ENCODE results near the gene SIK2.

SIK2 gene

GRCh38 chr11:111730871-111731591 lies 128.8 kb downstream of the SIK2 start:
- no peak for DNase-seq (ENCODE audit: low read depth)

- DNase-seq (ENCODE audit: low read depth), result no peak
Observed at GRCh38 chr11:111731821-111732220, 129.6 kb downstream of the SIK2 start.

- DNase-seq (ENCODE audit: low read depth), result no peak
Observed at GRCh38 chr11:111733016-111733415, 130.8 kb downstream of the SIK2 start.

DNA sequence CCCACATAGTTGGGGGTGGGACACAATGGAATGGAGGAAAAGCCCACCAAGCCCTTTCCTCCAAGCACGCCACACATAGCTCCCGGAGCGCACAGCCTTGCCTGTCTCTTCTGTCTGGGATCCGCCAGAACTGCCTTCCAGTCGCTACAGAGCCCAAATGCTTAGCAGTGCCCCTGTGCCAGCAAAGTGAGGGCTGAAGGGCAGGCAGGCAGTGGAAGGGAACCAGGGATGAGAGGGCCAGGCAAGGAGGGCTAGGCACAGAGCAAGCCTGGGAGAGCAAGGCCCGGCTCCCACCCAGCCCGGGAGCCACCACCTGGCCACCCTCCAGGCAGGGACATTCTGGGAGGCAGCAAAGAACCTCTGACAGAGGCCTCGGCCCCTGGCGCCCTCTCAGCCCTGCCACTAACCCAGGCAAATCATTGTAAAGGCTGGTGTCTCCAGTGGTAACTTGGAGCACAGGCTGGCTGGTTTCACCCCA lies 131.4 kb downstream of the SIK2 start:
- no peak for DNase-seq (ENCODE audit: low read depth)

GRCh38 chr11:111734101-111734953 lies 132.1 kb downstream of the SIK2 start:
- no peak for DNase-seq (ENCODE audit: low read depth)

GRCh38 chr11:111734954-111735261 lies 132.7 kb downstream of the SIK2 start:
- no peak for DNase-seq (ENCODE audit: low read depth)

- DNase-seq (ENCODE audit: low read depth), result no peak
Observed at GRCh38 chr11:111735262-111736116, 133.2 kb downstream of the SIK2 start.

DNA sequence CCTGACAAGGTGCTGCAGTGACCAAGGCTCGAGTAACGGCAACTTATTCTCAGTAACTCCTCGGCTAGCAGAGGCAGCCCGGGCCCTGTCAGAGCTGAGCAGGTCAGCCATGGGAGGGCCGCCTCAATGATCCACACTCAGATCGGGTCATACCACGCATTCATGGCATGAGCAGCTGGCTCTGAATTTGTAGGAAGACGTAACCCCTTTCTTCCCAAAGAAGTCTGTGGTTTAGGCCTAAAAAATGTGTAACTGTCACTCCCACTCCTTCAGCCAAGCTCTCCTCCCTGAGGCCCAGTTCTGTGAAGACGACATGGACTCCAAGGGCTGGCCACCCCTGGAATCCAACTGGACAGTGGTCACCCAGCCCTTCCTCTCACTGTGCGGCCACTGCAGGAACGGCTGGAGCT lies 133.9 kb downstream of the SIK2 start:
- DNase-seq (ENCODE audit: low read depth), result no peak

- DNase-seq (ENCODE audit: low read depth), result no peak
Observed at GRCh38 chr11:111736621-111737443, 134.6 kb downstream of the SIK2 start.

DNA sequence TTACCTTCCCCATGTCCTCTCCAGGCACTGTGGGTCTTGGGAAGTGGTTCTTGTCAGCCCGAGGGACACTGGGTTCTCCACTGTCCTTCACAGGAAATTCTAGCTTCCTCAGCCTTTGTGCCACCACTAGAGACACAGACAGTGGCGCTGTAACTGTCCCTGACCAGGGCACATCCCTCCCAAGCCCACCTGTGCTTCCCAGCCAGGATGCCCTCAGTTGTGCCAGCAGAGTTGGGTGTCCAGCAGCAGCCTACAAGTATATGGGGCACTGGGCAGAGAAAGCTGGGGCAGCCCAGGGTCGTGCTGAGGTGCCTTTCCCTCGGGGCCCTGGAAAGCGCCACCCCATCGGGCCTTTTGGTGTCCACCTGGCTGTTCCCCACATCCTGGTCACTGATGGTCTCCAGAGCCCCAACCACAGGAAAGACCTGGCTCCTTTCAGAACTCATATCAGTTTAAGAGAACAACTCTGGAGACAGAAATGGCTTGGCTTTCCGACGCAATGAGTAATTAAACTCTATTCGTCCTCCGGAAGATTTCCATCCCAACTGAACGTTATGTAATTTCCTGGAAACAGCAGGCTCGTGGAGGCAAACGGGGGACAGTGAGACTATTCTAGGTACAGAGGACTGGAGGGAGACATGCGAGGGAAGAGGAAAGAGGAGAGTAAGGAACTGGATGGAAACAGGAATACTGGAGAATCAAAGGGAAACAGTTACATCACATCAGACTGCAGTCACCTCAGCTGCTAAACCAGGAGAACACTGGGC lies 135.4 kb downstream of the SIK2 start:
- DNase-seq (ENCODE audit: low read depth), result no peak

GRCh38 chr11:111739299-111739698 lies 137.1 kb downstream of the SIK2 start:
- DNase-seq (ENCODE audit: low read depth), result no peak

- DNase-seq (ENCODE audit: low read depth), result no peak
Observed at GRCh38 chr11:111741751-111742150, 139.5 kb downstream of the SIK2 start.

DNA sequence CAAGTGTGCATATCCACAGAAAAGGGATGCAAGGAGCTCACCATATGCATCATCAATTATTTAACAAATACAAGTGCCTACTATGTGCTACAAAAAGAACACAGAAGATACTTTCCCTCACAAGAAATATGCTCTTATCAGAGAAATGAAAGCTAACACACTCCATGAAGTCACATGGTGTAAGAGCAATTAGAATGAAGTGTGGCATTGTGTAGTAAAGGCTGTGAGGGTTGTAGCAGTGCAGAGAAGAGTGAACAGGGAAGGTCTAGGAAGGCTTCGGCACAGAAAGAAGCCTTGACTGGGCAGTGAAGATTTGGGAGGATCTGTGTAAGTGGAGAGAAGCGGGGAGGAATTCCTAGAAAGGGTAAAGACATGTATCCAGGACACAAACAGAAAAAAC lies 141.5 kb downstream of the SIK2 start:
- DNase-seq (ENCODE audit: low read depth), result no peak

DNA sequence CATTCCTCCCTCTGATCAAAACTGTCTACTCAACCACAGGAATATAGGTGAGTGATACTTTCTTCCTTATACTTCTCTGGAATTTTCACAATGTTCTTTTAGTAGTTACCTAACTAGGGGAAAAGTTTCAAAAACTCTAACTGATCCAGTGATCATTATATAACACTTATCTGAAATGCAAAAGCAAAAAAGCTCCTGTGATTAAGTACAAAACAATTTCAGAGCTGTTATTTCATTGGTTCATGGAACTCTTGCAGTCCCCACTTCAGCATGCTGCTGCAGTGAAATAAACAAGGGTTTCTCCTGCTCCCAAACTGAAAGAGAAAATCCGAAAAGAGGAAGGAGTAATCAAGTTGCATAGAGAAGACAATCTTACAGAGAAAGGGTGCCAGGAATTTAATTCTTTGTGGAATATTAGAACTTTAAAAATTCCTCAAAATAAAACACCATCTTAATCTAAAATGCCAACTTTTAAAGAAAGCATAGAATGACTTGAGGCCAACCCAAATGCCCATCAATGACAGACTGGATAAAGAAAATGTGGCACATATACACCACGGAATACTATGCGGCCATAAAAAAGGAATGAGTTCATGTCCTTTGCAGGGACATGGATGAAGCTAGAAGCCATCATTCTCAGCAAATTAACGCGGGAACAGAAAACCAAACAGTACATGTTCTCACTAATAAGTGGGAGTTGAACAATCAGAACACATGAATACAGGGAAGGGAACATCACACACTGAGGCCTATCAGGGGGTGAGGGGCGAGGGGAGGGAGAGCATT lies 143.7 kb downstream of the SIK2 start:
- DNase-seq (ENCODE audit: low read depth), result no peak

- DNase-seq (ENCODE audit: low read depth), result no peak
Observed at GRCh38 chr11:111748035-111748804, 146.0 kb downstream of the SIK2 start.

GRCh38 chr11:111749646-111750045 lies 147.4 kb downstream of the SIK2 start:
- DNase-seq (ENCODE audit: low read depth), result no peak

- DNase-seq (ENCODE audit: low read depth), result no peak
Observed at GRCh38 chr11:111756097-111756496, 153.8 kb downstream of the SIK2 start.

DNA sequence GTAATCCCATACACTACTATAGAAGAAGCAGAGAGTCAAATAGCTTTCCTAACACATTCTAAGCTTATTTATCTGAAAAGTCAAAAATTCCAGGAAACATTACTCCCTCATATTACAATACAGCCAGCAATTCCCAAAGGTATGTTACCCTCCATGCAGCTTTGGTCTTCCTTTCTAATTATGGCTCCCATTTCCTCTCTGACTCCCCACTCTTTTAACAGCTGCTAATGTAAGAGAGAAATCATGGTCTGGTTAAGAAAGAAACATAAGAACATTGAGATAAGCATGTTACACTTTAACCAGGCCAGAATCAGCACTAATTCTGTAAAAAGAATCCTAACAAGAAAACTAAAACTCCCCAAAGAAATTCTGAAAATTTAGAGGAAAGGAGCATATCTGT lies 157.1 kb downstream of the SIK2 start:
- DNase-seq (ENCODE audit: low read depth), result no peak

- DNase-seq (ENCODE audit: low read depth), result no peak
Observed at GRCh38 chr11:111759778-111760407, 157.6 kb downstream of the SIK2 start.

All from activated T-cell treated with anti-CD3 and anti-CD28 coated beads for 48 hours (primary cell).